Kidney (tissue), 14 donors: ENCODE measurements around the gene FKBP11. TPM values are rescaled to one million over a fixed set of nuclear protein-coding genes. Genes with fewer than 3 reads are reported as not detected.

ENCODE experiments used
- DNase-seq, 5 donors: peaks; one replicate each; pipeline ENCODE4 v3.0.0-alpha.2; 2013 to 2020
- FAIRE-seq: peaks from 2 replicates; lab custom pipeline; 2012; peaks lifted over from hg19 to GRCh38; lab: Jason Lieb, UNC
- H3K27ac ChIP-seq, 2 donors: one replicate each; pipeline ENCODE4 v1.7.0; 2013; ENCODE audit warnings: low read depth in 2 of 2, low read length in 2 of 2, inconsistent platforms in 1 of 2
- H3K27me3 ChIP-seq: one replicate; pipeline ENCODE4 v1.7.1; 2013; ENCODE audit warnings: low read length, inconsistent platforms; ENCODE audit not compliant: control insufficient read depth, insufficient read depth
- H3K36me3 ChIP-seq, 3 donors: one replicate each; pipeline versions ENCODE4 v1.7.0 to v1.7.1; 2013; ENCODE audit warnings: low read length in 3 of 3, control low read depth in 1 of 3, inconsistent platforms in 1 of 3; ENCODE audit not compliant: insufficient read depth in 3 of 3, control insufficient read depth in 2 of 3
- H3K4me1 ChIP-seq, 3 donors: one replicate each; pipeline versions ENCODE4 v1.7.0 to v1.7.1; 2013; ENCODE audit warnings: low read length in 3 of 3, inconsistent platforms in 1 of 3, low read depth in 1 of 3; ENCODE audit not compliant: control insufficient read depth in 2 of 3, insufficient read depth in 2 of 3
- H3K4me3 ChIP-seq, 3 donors: one replicate each; pipeline versions ENCODE4 v1.7.0 to v1.8.1; 2013; ENCODE audit warnings: low read length in 3 of 3, control low read depth in 1 of 3, inconsistent platforms in 1 of 3
- H3K9ac ChIP-seq, 3 donors: one replicate each; pipeline versions ENCODE4 v1.7.0 to v1.7.1; 2013; ENCODE audit warnings: low read length in 3 of 3, control low read depth in 1 of 3, inconsistent platforms in 1 of 3
- H3K9me3 ChIP-seq, 3 donors: one replicate each; pipeline versions ENCODE4 v1.7.0 to v1.7.1; 2013; ENCODE audit warnings: low read length in 3 of 3, control low read depth in 1 of 3, inconsistent platforms in 1 of 3; ENCODE audit not compliant: control insufficient read depth in 2 of 3, insufficient read depth in 1 of 3
- CTCF ChIP-seq: IDR thresholded peaks from 3 replicates; pipeline ENCODE4 v1.5.1; 2012; ENCODE audit warnings: mild to moderate bottlenecking, moderate library complexity, borderline replicate concordance; ENCODE audit not compliant: insufficient read depth; ENCODE audit errors: extremely low read depth
- intact Hi-C: fragments of 100-400 bp; cut with DNase I; formaldehyde crosslinking; loops from one replicate; pipeline ENCODE4 v1.11.1; 2022
- polyA plus RNA-seq: library from polyadenylated mRNA; stranded (reverse); fragments of 350-450 nt; fragmentation: Illumina TruSeq; extraction: RNeasy Lipid Tissue Mini Kit (QIAGEN cat#74804); gene quantifications from one replicate; pipeline ENCODE4 v1.2.3, GENCODE V29; 2014; ENCODE audit warnings: low read depth, low replicate concordance; ENCODE audit not compliant: insufficient read depth
- total RNA-seq: library from RNA; stranded (reverse); fragmentation: NEBNext Ultra II Directional; extraction: Animal tissue kit (Norgen Biotek cat#: 25700); gene quantifications from one replicate; pipeline ENCODE4 v1.2.1, GENCODE V29; 2021
- donor health status: control.
- donor health status: control.
- donor health status: control.
- donor health status: control.
- donor health status: control.
- donor health status: DM: yes; HTN: yes; CAD: no.
- donor health status: Normal renal cell carcinoma (clear cell type).

Gene FKBP11
- total and polyA plus RNA-seq, 2 donors from 2014 or later = 20.1 to 35.3 TPM

- Histone ChIP-seq H3K4me3 (no peak overlapping the region), H3K9me3 (no peaks in the 10 kb centered on the region), H3K27ac (no peak overlapping the region), H3K27me3 (no peaks in the 10 kb centered on the region), H3K9ac (no peak overlapping the region), H3K36me3 (peaks cover 0 to 28% (median 18%) of the 10 kb centered on the region in 3 donors), H3K4me1 (no peaks in the 10 kb centered on the region)
- DNase-seq = no peak
- no peak for FAIRE-seq
- no peak for TF ChIP-seq CTCF
- intact Hi-C loops = no loop called here
Measured at GRCh38 chr12:48932878-48933277, 7.6 kb upstream of the FKBP11 start.

DNA sequence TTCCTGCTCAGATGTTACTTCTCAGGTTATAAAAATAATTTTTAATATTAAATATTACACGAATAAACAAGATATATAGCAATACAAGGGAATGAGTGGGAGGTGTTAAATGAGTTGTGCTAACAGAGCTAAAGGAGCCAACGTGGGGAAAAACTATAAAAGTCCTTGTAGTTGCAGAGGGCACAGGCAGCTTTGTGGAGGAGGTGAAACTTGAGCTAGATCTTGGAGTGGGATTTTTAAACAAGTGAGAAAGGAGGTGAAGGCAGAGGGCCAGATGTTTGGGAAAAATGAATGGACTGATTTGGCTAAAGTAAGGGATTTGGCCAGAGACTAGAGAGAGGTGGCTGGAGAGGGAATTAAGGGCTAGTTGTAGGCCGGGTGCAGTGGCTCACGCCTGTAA lies 5.2 kb upstream of the FKBP11 start:
- H3K4me1 ChIP-seq = peaks cover 0 to 3% (median 0%) of the 10 kb centered on the region in 3 donors
- no peak for DNase-seq
- H3K9ac ChIP-seq = no peak overlapping the region
- no peak overlapping the region for H3K27ac ChIP-seq
- no peak for FAIRE-seq
- H3K27me3 ChIP-seq = no peaks in the 10 kb centered on the region
- peaks cover 0 to 20% (median 12%) of the 10 kb centered on the region in 3 donors for H3K36me3 ChIP-seq
- intact Hi-C loops = no loop called here
- H3K9me3 ChIP-seq = no peaks in the 10 kb centered on the region
- no peak overlapping the region for H3K4me3 ChIP-seq
- TF ChIP-seq CTCF = no peak

- intact Hi-C loops = no loop called here
- Histone ChIP-seq H3K9me3 (no peaks in the 10 kb centered on the region), H3K27me3 (no peaks in the 10 kb centered on the region), H3K27ac (no peak overlapping the region), H3K4me3 (no peak overlapping the region), H3K36me3 (peaks cover 0 to 20% (median 12%) of the 10 kb centered on the region in 3 donors), H3K9ac (no peak overlapping the region), H3K4me1 (peaks cover 0 to 4% (median under 1%) of the 10 kb centered on the region in 3 donors)
- no peak for DNase-seq
- FAIRE-seq = no peak
- TF ChIP-seq CTCF = no peak
Measured at GRCh38 chr12:48929551-48929950, 4.3 kb upstream of the FKBP11 start.

GRCh38 chr12:48927261-48927660 lies 2.0 kb upstream of the FKBP11 start:
- H3K9me3 ChIP-seq = no peaks in the 10 kb centered on the region
- FAIRE-seq = no peak
- no peaks in the 10 kb centered on the region for H3K27me3 ChIP-seq
- TF ChIP-seq CTCF = no peak
- peaks cover 0 to 5% (median 3%) of the 10 kb centered on the region in 3 donors for H3K36me3 ChIP-seq
- no peak overlapping the region for H3K27ac ChIP-seq
- no peak overlapping the region for H3K4me3 ChIP-seq
- H3K4me1 ChIP-seq = peaks cover 0 to 6% (median 5%) of the 10 kb centered on the region in 3 donors
- H3K9ac ChIP-seq = no peak overlapping the region
- DNase-seq = no peak
- intact Hi-C loops = no loop called here
